Measurements from ENCODE around the gene KRT76.

KRT76 gene

DNA sequence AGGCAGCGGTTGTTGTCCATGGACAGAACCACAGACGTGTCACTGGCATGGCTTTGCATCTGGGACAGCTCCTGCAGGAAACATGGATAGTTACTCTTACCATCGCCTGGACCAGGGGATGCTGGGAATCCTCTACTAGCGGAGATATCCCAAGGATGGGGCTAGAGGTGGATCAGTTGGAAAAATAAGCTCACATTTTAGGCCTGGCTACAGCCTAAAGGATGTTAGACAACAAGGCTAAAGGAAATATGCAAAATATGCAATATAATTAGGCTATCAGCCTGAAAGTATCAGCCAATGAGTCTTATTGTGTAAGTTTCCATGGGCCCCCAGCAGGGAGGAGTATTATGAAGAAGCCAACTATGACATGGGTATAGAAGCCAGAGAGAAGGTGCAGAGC, 5.0 kb downstream of the KRT76 start:
- CTCF ChIA-PET = interaction anchor here (0.6 to 0.8 kb wide), 3 partner anchors 106 to 494 kb away, joined by 3 read pairs; no protein-coding TSS in a partner anchor

DNA sequence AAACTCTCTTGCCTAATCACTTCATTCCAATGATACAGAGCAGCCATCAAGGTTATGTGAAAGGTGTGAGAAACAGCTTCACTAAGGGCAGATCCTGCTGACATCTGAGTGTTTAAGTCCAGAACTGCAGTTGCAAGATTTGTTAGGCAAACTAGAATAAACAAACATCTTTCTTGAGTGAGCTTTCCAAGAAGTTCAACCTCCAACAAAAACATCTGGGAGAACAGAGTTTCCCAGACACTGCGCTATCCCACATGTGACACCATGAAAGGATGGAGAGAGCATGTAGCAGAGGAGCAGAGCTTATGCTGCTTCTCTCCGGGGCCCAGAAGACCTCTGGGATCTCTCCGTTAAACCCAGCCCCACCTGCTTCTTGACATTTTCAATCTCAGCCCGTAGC, 5.6 kb downstream of the KRT76 start:
- ChIA-PET POLR2A (ENCODE audit: low non-redundant PET) (no interaction called here), CTCF (interaction anchor here (0.6 to 0.8 kb wide), 4 partner anchors 105 to 550 kb away, joined by 3 read pairs; partner anchors contain the start of gene AAAS)
- H3K27ac ChIP-seq = no peak overlapping the region
- no peak for TF ChIP-seq CTCF (conservative IDR thresholded peaks at IDR 0.05; ENCODE audit: low read depth)
- no peak for DNase-seq (ENCODE audit: low spot score)

More for the DNA sequence above, 5.0 kb downstream of the KRT76 start:
- DNase-seq (ENCODE audit: low spot score) = no peak
- POLR2A ChIA-PET (ENCODE audit: low non-redundant PET) = no interaction called here
- no peak overlapping the region for H3K27ac ChIP-seq
- TF ChIP-seq CTCF (conservative IDR thresholded peaks at IDR 0.05; ENCODE audit: low read depth) = no peak

DNA sequence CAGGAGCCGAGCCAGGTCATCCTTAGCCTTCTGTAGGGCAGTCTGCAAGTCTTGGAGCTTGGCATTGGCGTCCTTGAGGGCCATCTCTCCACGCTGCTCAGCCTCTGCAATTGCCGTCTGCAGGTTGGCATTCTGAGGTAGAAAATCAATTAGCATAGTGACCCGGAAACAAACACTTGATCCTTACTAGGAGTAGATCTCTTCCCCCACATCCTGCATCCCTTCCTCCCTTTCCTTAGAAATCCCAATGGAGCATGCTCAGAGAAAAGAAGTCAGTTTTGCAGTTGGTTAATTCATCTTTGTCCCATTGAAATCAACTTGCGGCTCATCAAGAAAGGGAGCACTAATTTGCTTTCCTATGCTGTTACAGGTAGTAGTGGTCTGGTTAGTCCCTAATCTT, 6.1 kb downstream of the KRT76 start:
- ChIA-PET POLR2A (ENCODE audit: low non-redundant PET) (no interaction called here), CTCF (interaction anchor here (0.6 kb wide), 1 partner anchor 551 kb away, joined by 3 read pairs; the partner anchor contains the start of gene AAAS)
- H3K27ac ChIP-seq = no peak overlapping the region
- no peak for DNase-seq (ENCODE audit: low spot score)
- TF ChIP-seq CTCF (conservative IDR thresholded peaks at IDR 0.05; ENCODE audit: low read depth) = no peak

GRCh38 chr12:52769946-52770345, 7.2 kb downstream of the KRT76 start:
- DNase-seq (ENCODE audit: low spot score) = no peak
- no peak overlapping the region for H3K27ac ChIP-seq
- CTCF ChIA-PET = interaction anchor here (0.6 kb wide), 1 partner anchor 58 kb away, joined by 3 read pairs; no protein-coding TSS in a partner anchor
- TF ChIP-seq CTCF (conservative IDR thresholded peaks at IDR 0.05; ENCODE audit: low read depth) = no peak
- POLR2A ChIA-PET (ENCODE audit: low non-redundant PET) = no interaction called here

GRCh38 chr12:52769354-52769753, 7.8 kb downstream of the KRT76 start:
- no peak overlapping the region for H3K27ac ChIP-seq
- CTCF ChIA-PET = no interaction called here
- POLR2A ChIA-PET (ENCODE audit: low non-redundant PET) = no interaction called here
- no peak for DNase-seq (ENCODE audit: low spot score)
- TF ChIP-seq CTCF (conservative IDR thresholded peaks at IDR 0.05; ENCODE audit: low read depth) = no peak

GRCh38 chr12:52768479-52769200, 8.5 kb downstream of the KRT76 start:
- DNase-seq (ENCODE audit: low spot score) = no peak
- ChIA-PET POLR2A (ENCODE audit: low non-redundant PET) (no interaction called here), CTCF (no interaction called here)
- no peak for TF ChIP-seq CTCF (conservative IDR thresholded peaks at IDR 0.05; ENCODE audit: low read depth)
- H3K27ac ChIP-seq = no peak overlapping the region

Data from RWPE1 (cell line).